RWPE2 (cell line): ENCODE results near the gene NR2F2.

ENCODE experiments used
- ATAC-seq: fragments of 200-7000 bp; cut with Tn5 transposase; 3 replicates; pipeline ENCODE4 v1.9.1; 2021; ENCODE audit warnings: low read depth
- DNase-seq: peaks from one replicate; pipeline ENCODE4 v3.0.0-alpha.2; 2020; ENCODE audit warnings: low spot score
- H3K27ac ChIP-seq: fragments of 450-650 bp; 2 replicates; pipeline ENCODE4 v1.5.1; 2017; ENCODE audit warnings: mild to moderate bottlenecking; ENCODE audit not compliant: poor library complexity, severe bottlenecking
- H3K27me3 ChIP-seq: fragments of 250-450 bp; sonication (Bioruptor Pico); 2 replicates; pipeline ENCODE4 v1.5.1; 2021; ENCODE audit warnings: mild to moderate bottlenecking, moderate library complexity; ENCODE audit not compliant: insufficient read depth, poor library complexity, severe bottlenecking
- H3K36me3 ChIP-seq: fragments of 250-450 bp; sonication (Bioruptor Pico); 2 replicates; pipeline ENCODE4 v1.5.1; 2020; ENCODE audit warnings: low read depth, mild to moderate bottlenecking, moderate library complexity
- H3K4me1 ChIP-seq: fragments of 250-450 bp; sonication (Bioruptor Pico); 2 replicates; pipeline ENCODE4 v1.5.1; 2021; ENCODE audit warnings: mild to moderate bottlenecking, moderate library complexity; ENCODE audit not compliant: insufficient read depth, poor library complexity, severe bottlenecking
- H3K4me3 ChIP-seq: fragments of 250-450 bp; sonication (Bioruptor Pico); 2 replicates; pipeline ENCODE4 v1.5.1; 2021; ENCODE audit warnings: mild to moderate bottlenecking, moderate library complexity; ENCODE audit not compliant: severe bottlenecking
- H3K9me3 ChIP-seq: fragments of 250-450 bp; sonication (Bioruptor Pico); 2 replicates; pipeline ENCODE4 v1.5.1; 2021; ENCODE audit warnings: mild to moderate bottlenecking, moderate library complexity; ENCODE audit not compliant: severe bottlenecking
- CTCF ChIP-seq: fragments of 450-650 bp; IDR thresholded peaks from one replicate; pipeline ENCODE4 v1.5.1; 2017; ENCODE audit warnings: mild to moderate bottlenecking, moderate library complexity; ENCODE audit not compliant: poor library complexity, severe bottlenecking

The NR2F2 gene

GRCh38 chr15:96367311-96368200, 37.1 kb downstream of the NR2F2 start:
- no peaks in the 10 kb centered on the region for H3K9me3 ChIP-seq
- no peak overlapping the region for H3K27ac ChIP-seq
- H3K36me3 ChIP-seq = no peaks in the 10 kb centered on the region
- no peak for ATAC-seq
- H3K27me3 ChIP-seq = peaks cover 83% of the 10 kb centered on the region
- no peak overlapping the region for H3K4me3 ChIP-seq
- DNase-seq = no peak
- no peaks in the 10 kb centered on the region for H3K4me1 ChIP-seq
- no peak for TF ChIP-seq CTCF

DNA sequence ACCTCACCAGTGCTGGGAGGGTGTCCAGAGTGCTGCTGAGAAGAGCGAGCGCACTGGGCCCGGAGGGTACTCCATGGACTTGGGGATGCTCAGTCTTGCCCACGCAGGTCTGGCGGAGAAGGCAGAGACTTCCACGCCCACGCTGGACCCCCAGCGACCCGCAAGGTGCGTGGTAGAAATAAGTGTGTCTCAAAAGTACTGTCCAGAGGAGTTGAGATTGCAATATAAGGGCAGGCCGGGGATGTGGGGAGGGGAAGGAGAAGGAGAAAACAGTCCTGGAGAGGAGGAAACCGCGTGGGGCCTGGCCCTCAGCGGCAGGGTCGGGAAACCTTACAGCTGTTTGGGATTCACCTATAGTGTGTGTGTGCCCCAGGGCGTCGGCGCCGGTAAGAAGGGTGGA, 38.9 kb downstream of the NR2F2 start:
- Histone ChIP-seq H3K4me3 (no peak overlapping the region), H3K27ac (no peak overlapping the region), H3K9me3 (no peaks in the 10 kb centered on the region), H3K4me1 (no peaks in the 10 kb centered on the region), H3K36me3 (no peaks in the 10 kb centered on the region), H3K27me3 (peaks cover 65% of the 10 kb centered on the region)
- no peak for DNase-seq
- TF ChIP-seq CTCF = no peak
- no peak for ATAC-seq

DNA sequence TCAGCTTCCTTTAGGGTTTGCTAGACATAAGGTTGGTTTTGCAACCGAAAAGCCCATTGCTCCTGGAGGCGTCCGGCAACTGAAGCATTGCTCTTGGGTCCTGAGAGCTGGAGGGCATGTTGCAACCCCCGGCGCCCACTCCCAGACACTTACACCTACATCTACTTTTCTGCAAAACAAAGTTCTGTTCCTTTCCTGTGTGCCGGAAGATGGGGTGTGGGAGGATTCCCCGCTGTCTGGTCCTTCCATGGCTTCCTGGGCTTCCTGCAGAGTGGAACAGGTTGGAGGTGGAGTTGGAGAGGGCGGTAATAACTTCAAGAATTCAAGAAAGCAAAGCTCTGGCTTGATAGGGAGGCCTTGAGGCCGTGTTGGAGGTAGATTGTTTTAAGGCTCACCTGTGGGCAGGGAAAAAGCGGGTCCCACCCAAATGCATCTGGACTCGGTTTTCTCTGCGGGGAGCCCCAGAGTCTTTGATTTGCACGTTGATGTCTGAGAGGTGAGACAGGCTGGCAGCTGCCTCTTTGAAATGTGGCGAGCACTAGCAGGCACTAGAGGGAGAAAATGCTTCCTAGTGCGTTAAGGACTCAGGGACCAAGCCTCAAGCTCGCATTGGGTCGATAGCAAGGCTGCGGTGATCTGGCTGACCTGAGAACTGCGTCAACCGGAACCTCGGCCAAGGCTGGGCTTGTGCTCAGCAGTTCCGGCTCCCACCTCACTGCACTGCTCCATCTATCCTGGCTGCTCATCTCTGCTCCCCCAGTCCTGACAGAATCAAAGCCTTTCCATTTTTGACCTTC, 39.5 kb downstream of the NR2F2 start:
- H3K4me1 ChIP-seq = no peaks in the 10 kb centered on the region
- H3K9me3 ChIP-seq = no peaks in the 10 kb centered on the region
- no peak overlapping the region for H3K27ac ChIP-seq
- DNase-seq (no peak), ATAC-seq (no peak)
- TF ChIP-seq CTCF = no peak
- no peak overlapping the region for H3K4me3 ChIP-seq
- H3K27me3 ChIP-seq = peaks cover 64% of the 10 kb centered on the region
- H3K36me3 ChIP-seq = no peaks in the 10 kb centered on the region

GRCh38 chr15:96372554-96372953, 42.1 kb downstream of the NR2F2 start:
- DNase-seq = no peak
- H3K9me3 ChIP-seq = no peaks in the 10 kb centered on the region
- no peak overlapping the region for H3K27ac ChIP-seq
- no peaks in the 10 kb centered on the region for H3K4me1 ChIP-seq
- peaks cover 51% of the 10 kb centered on the region for H3K27me3 ChIP-seq
- no peaks in the 10 kb centered on the region for H3K36me3 ChIP-seq
- H3K4me3 ChIP-seq = no peak overlapping the region
- ATAC-seq = no peak
- no peak for TF ChIP-seq CTCF
